ENCODE data around the gene D2HGDH.
A peak's percentile ranks its signal among the peaks of the same experiment; 100 is the strongest.
"Not testable (repeated sequence)": the region's sequence is repeated elsewhere in the genome, so short reads cannot be mapped to it uniquely, and the experiment has no call there.

D2HGDH gene

GRCh38 chr2:241771286-241772062, 37.0 kb downstream of the D2HGDH start:
- DNase-seq: peak; percentile 52

DNA sequence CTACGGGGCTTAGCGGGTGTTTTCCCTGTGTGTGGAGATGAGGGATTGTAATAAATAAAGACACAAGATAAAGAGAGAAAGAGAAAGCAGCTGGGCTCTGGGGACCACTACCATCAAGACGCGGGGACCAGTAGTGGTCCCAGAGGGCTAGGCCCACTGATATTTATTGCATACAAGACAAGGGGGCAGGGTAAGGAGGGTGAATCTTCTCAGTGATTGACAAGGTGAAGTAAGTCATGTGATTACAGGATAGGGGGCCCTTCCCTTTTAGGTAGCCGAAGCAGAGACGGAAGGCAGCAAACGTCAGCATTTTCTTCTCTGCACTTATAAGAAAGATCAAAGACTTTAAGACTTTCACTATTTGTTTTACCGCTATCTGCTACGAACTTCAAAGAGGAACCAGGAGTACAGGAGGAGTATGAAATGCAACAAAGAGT, 37.7 kb downstream of the D2HGDH start:
- DNase-seq: no peak

DNA sequence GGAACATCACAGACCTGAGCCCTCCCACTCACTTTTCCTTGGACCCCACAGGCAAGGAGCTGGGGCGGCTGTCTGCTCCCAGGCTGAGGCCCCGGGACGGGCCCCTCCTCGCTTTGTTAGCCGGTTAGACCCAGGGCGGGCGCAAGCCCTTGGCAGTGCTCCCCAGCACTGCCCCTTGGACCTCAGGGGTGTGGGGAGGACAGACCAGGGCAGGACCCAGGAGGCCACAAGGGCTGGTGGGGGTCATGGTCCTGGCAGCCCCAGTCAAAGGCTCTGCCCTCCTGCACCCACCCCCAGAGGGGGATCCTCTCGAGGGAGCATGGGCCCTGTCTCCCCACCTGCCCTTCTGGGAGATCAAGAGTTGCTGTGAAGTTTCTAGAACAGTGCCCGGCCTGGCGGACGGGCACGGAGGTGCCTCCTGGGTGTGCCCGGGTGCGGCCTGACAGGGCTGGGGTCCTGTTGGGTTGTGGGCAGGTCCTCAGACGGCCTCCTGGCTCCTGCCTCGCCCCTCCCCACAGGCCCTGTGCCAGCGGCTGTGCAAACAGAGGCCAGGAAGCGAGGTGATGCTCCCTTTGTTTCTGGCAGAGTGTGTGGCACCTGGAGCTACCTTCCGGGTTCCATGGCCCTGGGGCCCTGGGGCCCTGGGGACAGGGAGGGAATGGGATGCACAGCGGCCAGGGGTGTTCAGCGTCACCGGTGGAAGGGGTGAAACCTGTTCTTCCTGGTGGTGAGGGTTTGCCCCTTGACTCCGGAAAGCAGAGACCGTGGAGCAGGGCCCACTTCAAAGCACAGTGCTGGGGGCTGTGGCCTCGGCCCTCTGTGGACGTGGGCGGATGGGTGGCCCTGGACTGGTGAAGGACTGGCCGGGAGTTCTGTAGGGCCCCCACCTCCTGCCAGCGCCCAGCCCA, 39.3 kb downstream of the D2HGDH start:
- no peak for DNase-seq

- peak; percentile 80 for DNase-seq
Measured at GRCh38 chr2:241774419-241775222, 40.2 kb downstream of the D2HGDH start.

GRCh38 chr2:241775223-241776177, 41.1 kb downstream of the D2HGDH start:
- DNase-seq: no peak

DNA sequence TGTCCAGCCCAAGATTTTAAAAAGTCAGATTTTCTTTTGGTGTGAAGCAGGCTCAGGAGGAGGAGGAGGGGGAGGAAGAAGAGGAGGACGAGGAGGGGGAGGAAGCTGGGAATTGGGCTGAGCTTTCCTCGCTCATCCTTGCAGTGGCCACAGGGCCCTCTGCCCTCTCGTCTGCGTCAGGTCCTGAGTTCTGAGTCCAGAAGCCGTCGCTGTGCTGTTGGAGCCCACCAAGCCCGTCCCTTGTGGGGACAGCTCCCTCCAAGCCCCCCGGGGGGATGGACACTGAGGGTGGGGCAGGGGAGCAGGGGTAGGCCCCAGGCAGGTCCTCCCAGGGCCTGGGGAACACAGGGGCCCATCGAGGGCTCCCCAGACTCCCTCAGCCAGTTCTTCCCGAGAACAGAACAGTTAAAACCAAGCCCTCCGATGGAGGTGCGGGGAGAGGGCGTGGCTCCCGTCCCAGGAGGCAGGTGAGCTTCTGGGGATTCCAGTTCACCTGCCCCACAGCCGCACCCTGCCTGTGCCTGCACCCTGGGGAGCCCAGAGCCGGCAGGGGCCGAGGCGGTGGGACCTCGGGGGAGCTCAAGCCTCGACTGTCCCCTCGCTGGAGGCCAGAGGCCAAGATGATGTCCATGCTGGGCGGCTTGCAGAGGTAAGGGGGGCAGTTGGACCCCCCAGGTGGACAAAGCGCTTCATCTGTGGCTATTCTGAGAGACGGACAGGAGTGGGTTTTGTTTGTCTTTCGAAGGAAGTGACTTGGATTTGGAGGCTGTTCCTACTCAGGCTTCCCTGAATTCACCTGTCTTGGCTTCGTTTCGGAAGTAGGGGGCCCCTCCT, 42.1 kb downstream of the D2HGDH start, which contains the start of gene GAL3ST2:
TSS of gene GAL3ST2 (plus strand) at position 487 of the 834 bp plus-strand sequence. CDS start at position 621, 134 bp downstream.
- DNase-seq: no peak

- no peak for DNase-seq
Measured at GRCh38 chr2:241777170-241777685, 42.8 kb downstream of the D2HGDH start.

GRCh38 chr2:241777686-241778627, 43.5 kb downstream of the D2HGDH start:
- DNase-seq: no peak

DNA sequence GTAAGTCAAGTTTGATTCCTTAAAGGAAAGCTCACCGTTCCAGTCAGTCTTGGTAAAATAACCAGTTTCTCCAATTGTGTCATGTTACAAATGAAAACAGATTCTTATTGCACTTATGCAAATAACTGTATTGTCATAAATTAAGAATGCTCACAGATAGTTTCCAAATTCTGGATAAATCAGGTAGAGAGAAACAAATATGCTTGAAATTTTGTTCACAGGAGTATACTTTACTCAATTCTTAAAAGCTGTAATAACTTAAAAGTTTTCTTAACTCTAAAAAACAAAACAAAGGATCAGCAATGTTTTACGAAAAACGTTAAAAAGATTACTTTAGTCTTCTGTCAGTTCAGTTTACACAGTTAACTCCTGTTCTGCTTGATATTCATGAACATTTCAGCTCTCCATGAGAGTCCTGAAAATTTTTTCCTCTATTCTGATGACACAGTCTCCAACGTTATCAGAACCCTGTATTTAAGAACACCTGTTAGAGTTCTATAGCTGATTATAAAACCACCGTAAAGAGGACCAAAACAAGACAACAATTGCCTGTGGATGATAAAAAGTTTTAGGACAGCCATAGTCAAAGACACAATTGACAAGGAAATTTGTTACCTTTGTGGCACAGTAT, 46.6 kb downstream of the D2HGDH start:
- DNase-seq: no peak

DNA sequence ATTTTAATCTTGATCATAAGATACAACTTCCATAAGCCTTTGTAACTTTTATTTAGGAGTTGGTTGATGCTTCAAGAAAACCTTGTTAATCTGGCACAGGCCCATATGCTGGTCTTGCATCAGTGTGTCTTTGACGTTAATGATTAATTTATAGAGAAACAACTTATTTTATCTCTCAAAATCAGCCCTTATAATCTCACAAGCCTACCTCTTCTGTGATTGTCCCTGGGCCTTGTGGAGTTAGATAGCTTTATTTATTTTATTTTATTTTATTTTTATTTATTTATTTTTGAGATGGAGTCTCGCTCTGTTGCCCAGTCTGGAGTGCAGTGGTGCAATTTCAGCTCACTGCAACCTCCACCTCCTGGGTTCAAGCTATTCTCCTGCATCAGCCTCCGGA, 47.6 kb downstream of the D2HGDH start:
- DNase-seq: not testable (repeated sequence)

DNA sequence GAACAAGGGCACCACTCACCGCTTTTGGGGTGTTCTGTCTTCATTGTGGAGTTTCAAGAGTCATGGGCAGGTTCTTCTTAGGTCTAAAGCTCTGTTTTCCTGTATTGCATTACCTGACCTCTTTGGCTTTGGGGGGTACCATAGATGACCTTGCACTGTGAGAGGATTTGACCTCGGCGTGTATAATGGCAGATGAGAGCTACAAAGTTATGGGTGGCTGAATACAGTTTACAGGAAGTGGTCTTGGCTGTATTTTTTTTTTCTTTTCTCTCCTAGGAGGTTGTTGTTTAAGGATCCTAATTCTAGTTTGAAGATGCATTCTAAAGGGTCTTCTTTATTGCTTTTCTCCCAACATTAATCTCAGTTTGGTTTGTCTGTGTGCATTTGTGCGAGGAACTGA, 53.7 kb downstream of the D2HGDH start:
- DNase-seq: no peak

- no peak for DNase-seq
Measured at GRCh38 chr2:241788572-241788971, 54.1 kb downstream of the D2HGDH start.

DNA sequence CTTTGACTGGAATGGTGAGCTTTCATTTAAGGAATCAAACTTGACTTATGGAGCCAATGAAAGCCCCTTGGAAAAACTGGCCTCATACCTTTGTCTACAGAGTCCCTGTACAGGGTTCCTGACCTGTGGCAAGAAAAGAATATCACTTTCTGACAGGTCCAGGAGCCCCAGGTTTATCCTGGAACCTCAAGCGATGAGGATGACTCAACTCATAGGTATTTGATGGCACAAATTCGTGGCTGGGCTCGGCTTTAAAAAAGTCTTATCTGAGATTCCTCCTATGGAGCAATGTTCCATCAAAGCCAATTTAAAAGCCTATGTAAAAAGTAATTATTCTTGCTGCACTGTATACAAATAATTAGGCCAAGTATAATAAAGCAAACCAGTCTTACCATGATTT, 57.0 kb downstream of the D2HGDH start:
- DNase-seq: not testable (repeated sequence)

DNA sequence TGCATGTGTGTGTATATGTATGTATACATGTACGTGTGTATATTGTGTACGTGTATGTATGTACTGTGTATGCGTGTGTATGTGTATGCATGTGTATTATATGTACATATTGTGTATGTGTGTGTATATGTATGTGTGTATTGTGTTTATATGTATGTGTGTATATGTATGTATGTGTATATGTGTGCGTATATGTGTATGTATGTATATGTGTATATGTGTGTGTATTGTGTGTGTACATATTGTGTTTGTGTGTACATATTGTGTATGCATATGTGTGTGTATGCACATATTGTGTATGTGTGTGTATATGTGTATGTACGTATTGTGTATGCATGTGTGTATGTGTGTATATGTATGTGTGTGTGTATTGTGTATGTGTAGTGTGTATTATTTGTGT, 59.0 kb downstream of the D2HGDH start:
- no peak for DNase-seq

DNA sequence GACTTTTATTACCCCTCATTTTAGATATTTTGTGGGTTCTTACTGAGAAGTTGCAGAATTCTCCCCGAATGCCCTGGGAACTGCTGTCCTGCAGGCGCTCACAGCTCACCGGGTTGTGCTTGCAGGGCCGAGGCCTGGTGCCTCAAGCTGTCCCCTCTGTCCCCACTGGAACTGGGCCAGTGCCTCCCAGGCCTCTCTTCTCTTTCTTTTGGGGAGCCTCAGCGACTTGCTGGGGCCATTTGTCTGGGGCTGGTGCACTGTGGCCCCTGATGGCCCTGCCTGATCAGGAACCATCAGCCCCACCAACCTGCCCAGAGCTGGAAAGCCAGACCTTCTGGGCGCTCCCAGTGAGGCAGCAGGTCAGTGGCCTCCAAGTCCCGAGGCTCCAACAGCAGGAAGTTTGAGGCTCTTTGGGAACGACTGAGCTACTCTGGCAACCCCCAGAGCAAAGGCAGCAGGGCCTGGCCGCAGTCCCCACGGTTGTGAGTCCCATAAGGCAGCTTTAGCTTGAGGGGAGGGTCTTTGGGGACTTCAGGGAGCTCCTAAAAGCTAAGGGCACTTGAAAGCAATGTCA, 59.9 kb downstream of the D2HGDH start:
- no peak for DNase-seq

DNA sequence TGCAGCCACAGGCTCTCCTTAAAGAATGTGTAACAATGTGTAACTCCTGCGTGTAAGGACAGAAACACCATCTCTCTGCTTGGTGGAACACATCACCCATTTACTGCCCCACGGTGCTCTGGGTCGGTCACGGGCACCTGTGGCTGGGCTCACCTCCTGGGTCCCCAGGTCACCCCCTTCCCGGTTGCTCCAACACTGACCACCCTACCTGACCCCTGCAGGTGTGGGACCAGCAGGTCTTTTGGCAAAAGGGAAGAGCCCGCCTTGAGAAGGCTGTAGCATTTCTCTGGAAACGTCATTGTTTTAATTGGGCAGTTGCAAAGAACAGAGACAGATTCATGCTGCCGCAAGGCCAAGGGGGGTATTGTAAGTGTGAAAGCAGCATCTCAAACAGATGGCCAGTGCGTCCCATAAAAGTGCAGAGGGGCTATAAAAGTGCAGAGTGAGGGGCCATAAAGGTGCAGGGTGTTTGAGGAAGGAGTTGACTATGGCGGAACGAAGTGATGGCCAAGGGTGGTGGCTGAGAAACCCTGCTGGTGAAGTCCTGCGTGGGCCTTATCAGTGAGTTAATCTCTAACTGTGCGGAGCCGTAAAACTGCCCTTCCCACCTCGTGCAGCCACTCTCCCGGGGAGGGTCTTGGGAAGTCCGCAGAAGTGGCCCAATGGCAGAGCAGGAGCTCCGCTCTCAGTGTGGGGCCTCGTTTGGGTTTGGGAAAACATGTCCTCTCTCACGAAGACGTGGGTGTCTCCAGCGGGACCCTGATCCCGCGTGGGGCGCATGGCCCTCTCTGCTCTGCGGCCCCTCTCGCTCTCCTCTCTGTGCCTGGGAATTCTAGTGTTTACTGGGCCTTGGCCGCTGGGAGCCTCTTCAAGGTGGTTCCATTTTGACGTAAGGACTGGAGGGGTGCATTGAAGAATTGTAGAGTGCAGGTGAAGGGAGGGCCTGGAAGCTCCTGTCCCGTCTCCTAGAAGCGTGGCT, 60.9 kb downstream of the D2HGDH start:
- no peak for DNase-seq

DNA sequence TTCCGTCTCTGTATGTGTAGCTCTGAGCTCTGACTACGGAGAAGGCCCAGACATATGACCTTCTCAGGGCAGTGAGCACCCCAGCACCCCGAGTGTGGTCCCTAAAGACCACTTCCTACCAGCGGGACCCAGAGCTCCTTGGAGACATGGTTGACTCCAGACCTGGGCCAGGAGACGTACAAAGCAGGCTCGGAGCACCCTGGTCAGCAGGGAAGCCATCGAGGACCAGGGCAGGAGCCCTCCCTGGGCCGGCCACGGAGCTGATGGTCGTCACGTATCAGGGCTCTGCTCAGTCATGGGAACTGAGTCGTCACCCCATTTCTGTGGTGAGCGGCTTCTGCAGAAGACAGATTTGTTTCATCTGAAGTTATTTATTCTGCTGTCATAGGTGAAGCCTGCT, 61.8 kb downstream of the D2HGDH start:
- DNase-seq: no peak
